Suprapubic skin (tissue), 4 donors: ENCODE data around the gene AHCYL1. TPM values are rescaled to one million over a fixed set of nuclear protein-coding genes. Genes with fewer than 3 reads are reported as not detected.
A peak's percentile ranks its signal among the peaks of the same experiment; 100 is the strongest.

ENCODE experiments used
- DNase-seq, 2 donors: peaks; one replicate each; pipeline ENCODE4 v3.0.0-alpha.2; 2019; ENCODE audit warnings: low spot score in 2 of 2
- H3K27ac ChIP-seq: fragments of 200-600 bp; sonication (generic); one replicate; pipeline ENCODE4 v1.5.1; 2019
- H3K27me3 ChIP-seq: fragments of 200-600 bp; sonication (generic); one replicate; pipeline ENCODE4 v1.5.1; 2019
- H3K36me3 ChIP-seq: fragments of 200-600 bp; sonication (generic); one replicate; pipeline ENCODE4 v1.5.1; 2019
- H3K4me1 ChIP-seq: fragments of 200-600 bp; sonication (generic); one replicate; pipeline ENCODE4 v1.5.1; 2019
- H3K4me3 ChIP-seq: fragments of 200-600 bp; sonication (generic); one replicate; pipeline ENCODE4 v1.5.1; 2019; ENCODE audit warnings: mild to moderate bottlenecking
- H3K9me3 ChIP-seq: fragments of 200-600 bp; sonication (generic); one replicate; pipeline ENCODE4 v1.5.1; 2019
- CTCF ChIP-seq, 2 donors: fragments of 200-600 bp in 1 of 2; fragments of 450-650 bp in 1 of 2; sonication (generic) in 1 of 2; IDR thresholded peaks; one replicate each; pipeline ENCODE4 v1.5.1; 2016 to 2019; ENCODE audit warnings: antibody characterized with exemption in 2 of 2, mild to moderate bottlenecking in 1 of 2, moderate library complexity in 1 of 2
- EP300 ChIP-seq: sonication (generic); formaldehyde crosslinking; IDR thresholded peaks from one replicate; pipeline ENCODE4 v1.6.1; 2017; ENCODE audit warnings: antibody characterized with exemption
- POLR2A ChIP-seq, 2 donors: fragments of 450-650 bp; IDR thresholded peaks; one replicate each; pipeline ENCODE4 v1.6.1; 2017; ENCODE audit warnings: antibody characterized with exemption in 2 of 2, mild to moderate bottlenecking in 2 of 2, moderate library complexity in 2 of 2
- POLR2AphosphoS5 ChIP-seq, 3 donors: sonication (generic); formaldehyde crosslinking; IDR thresholded peaks; one replicate each; pipeline ENCODE4 v1.6.1; 2017; ENCODE audit warnings: antibody characterized with exemption in 3 of 3
- WGBS: methylation state at CpG from one replicate; pipeline ENCODE4 v1.1.5; 2018; 5-methylcytosine and 5-hydroxymethylcytosine counted together
- total RNA-seq, 4 donors: library from RNA; depleted of rRNA; stranded (reverse); fragments of >200 nt; gene quantifications; one replicate each; pipeline ENCODE4 v1.1.0, GENCODE V29; 2016

The AHCYL1 gene
- total RNA-seq, 4 donors from 2014 or later = 37.7 to 50.4 (median 48.6) TPM

- no peak for TF ChIP-seq CTCF (IDR thresholded peaks at IDR 0.05)
- no peak for TF ChIP-seq POLR2A (IDR thresholded peaks at IDR 0.05)
- no peak for TF ChIP-seq POLR2AphosphoS5 (IDR thresholded peaks at IDR 0.05)
- no peak for TF ChIP-seq EP300
- DNase-seq = no peak
- Histone ChIP-seq H3K4me3 (no peak overlapping the region), H3K27ac (no peak overlapping the region), H3K4me1 (peaks cover 19% of the 10 kb centered on the region), H3K9me3 (no peaks in the 10 kb centered on the region), H3K27me3 (no peaks in the 10 kb centered on the region), H3K36me3 (peaks cover 99% of the 10 kb centered on the region)
- WGBS = 60% methylated on average over 2 of the region's 2 CpGs
Measured at GRCh38 chr1:110051262-110051648, 66.7 kb downstream of the AHCYL1 start.

GRCh38 chr1:110053552-110054428 lies 69.2 kb downstream of the AHCYL1 start:
- 67% methylated on average over 16 of the region's 16 CpGs for WGBS
- H3K4me3 ChIP-seq = no peak overlapping the region
- no peak for TF ChIP-seq POLR2A (IDR thresholded peaks at IDR 0.05)
- no peak for TF ChIP-seq POLR2AphosphoS5 (IDR thresholded peaks at IDR 0.05)
- peak; percentile 68 to 95 for TF ChIP-seq CTCF (IDR thresholded peaks at IDR 0.05)
- TF ChIP-seq EP300 = no peak
- H3K4me1 ChIP-seq = peaks cover 40% of the 10 kb centered on the region
- H3K27ac ChIP-seq = no peak overlapping the region
- peaks cover 87% of the 10 kb centered on the region for H3K36me3 ChIP-seq
- H3K27me3 ChIP-seq = no peaks in the 10 kb centered on the region
- no peaks in the 10 kb centered on the region for H3K9me3 ChIP-seq
- DNase-seq = peak in 1 of 2 donors; percentile 79

- H3K27ac ChIP-seq = no peak overlapping the region
- DNase-seq = peak in 1 of 2 donors; percentile 51
- TF ChIP-seq POLR2A (IDR thresholded peaks at IDR 0.05) (no peak), CTCF (IDR thresholded peaks at IDR 0.05) (no peak)
- no peaks in the 10 kb centered on the region for H3K9me3 ChIP-seq
- H3K4me3 ChIP-seq = no peak overlapping the region
- WGBS = 84% methylated on average over 5 of the region's 5 CpGs
- peaks cover 28% of the 10 kb centered on the region for H3K4me1 ChIP-seq
- H3K36me3 ChIP-seq = peaks cover 68% of the 10 kb centered on the region
- no peaks in the 10 kb centered on the region for H3K27me3 ChIP-seq
Measured at GRCh38 chr1:110055493-110056284, 71.1 kb downstream of the AHCYL1 start.

- Histone ChIP-seq H3K36me3 (peaks cover 62% of the 10 kb centered on the region), H3K27ac (peak overlapping the region; percentile 43), H3K4me3 (no peak overlapping the region), H3K4me1 (peaks cover 28% of the 10 kb centered on the region), H3K27me3 (no peaks in the 10 kb centered on the region), H3K9me3 (no peaks in the 10 kb centered on the region)
- TF ChIP-seq POLR2AphosphoS5 (IDR thresholded peaks at IDR 0.05) = no peak
- TF ChIP-seq CTCF (IDR thresholded peaks at IDR 0.05) = no peak
- no peak for TF ChIP-seq POLR2A (IDR thresholded peaks at IDR 0.05)
- no peak for TF ChIP-seq EP300
- WGBS = 46% methylated on average over 4 of the region's 4 CpGs
- DNase-seq = no peak
Measured at GRCh38 chr1:110056285-110056683, 71.7 kb downstream of the AHCYL1 start.

- 31% methylated on average over 3 of the region's 3 CpGs for WGBS
- no peak overlapping the region for H3K4me3 ChIP-seq
- peaks cover 28% of the 10 kb centered on the region for H3K4me1 ChIP-seq
- H3K27me3 ChIP-seq = no peaks in the 10 kb centered on the region
- H3K36me3 ChIP-seq = peaks cover 60% of the 10 kb centered on the region
- H3K27ac ChIP-seq = peak overlapping the region; percentile 43
- TF ChIP-seq POLR2A (IDR thresholded peaks at IDR 0.05) = no peak
- no peak for TF ChIP-seq CTCF (IDR thresholded peaks at IDR 0.05)
- TF ChIP-seq POLR2AphosphoS5 (IDR thresholded peaks at IDR 0.05) = no peak
- TF ChIP-seq EP300 = no peak
- no peaks in the 10 kb centered on the region for H3K9me3 ChIP-seq
- no peak for DNase-seq
Measured at GRCh38 chr1:110056776-110057175, 72.2 kb downstream of the AHCYL1 start.
